Measurements from ENCODE around the gene MRPS34.

- TF ChIP-seq CTCF (IDR thresholded peaks at IDR 0.05) (no peak), EP300 (IDR thresholded peaks at IDR 0.05; ENCODE audit: low read depth) (no peak), POLR2A (IDR thresholded peaks at IDR 0.05) (no peak)
Observed at GRCh38 chr16:1820096-1820945, 47.4 kb upstream of the MRPS34 start.

Measured in transverse colon (tissue), 3 donors.